Measurements from ENCODE around the gene DNAJB6.

DNA sequence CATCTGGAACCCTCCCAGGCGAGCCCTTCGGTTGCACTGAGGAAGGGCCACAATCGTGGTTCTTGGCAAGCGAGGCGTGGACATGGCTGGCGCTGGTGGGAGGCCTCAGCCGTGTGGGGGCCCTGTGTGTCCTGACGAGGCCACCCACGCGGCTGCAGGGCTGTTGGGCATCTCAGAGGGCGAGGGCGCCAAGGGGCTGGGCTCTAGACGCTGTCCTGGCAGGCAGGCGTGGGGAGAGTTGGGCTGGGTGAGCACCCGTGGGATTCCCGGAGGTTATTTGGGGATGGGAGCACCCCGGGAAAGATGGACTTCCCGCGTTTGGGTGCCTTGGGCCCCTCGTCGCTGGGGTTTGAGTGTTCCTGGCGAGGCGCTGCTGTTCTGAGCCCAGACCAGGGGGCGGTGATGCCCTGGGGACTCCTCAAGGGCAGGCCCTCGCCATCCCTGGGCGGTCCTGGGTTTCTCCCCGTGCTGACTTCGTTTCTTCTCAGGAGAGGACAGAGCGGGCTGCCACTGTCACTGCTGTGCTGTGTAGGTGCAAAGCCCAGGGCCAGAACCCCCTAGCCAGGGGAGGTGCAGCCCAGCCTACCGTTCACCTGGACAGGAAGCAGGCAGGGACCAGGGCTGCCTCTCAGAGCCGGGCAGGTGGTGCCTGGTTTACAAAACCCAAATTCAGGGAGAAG is 87.2 kb downstream of the DNAJB6 start:
- no peak for TF ChIP-seq CTCF (IDR thresholded peaks at IDR 0.05; ENCODE audit: extremely low read depth in 1 of 2, insufficient read depth in 1 of 2, low read depth in 1 of 2, low read length in 2 of 2)
- TF ChIP-seq POLR2A (IDR thresholded peaks at IDR 0.05; ENCODE audit: low read depth, low read length), result no peak
- TF ChIP-seq FOS (IDR thresholded peaks at IDR 0.05; ENCODE audit: borderline replicate concordance, insufficient read depth, low read length), result no peak
- no peak for TF ChIP-seq JUN (IDR thresholded peaks at IDR 0.05; ENCODE audit: borderline replicate concordance, insufficient read depth, insufficient read length, low read depth)
- TF ChIP-seq EZH2 (IDR thresholded peaks at IDR 0.05; ENCODE audit: borderline replicate concordance, low read depth, low read length, severe bottlenecking), result no peak
- no peak for TF ChIP-seq GATA2 (IDR thresholded peaks at IDR 0.05; ENCODE audit: insufficient read depth, insufficient read length, low read depth, low read length)
- TF ChIP-seq POLR2AphosphoS5 (IDR thresholded peaks at IDR 0.05; ENCODE audit: insufficient read depth, low read depth, low read length), result no peak
- TF ChIP-seq MYC (IDR thresholded peaks at IDR 0.05; ENCODE audit: low read depth, low read length), result no peak
- TF ChIP-seq MAX (IDR thresholded peaks at IDR 0.05; ENCODE audit: insufficient read depth, insufficient read length), result no peak
